GM12873 (cell line): ENCODE results near the gene EIF4E.
A peak's percentile ranks its signal among the peaks of the same experiment; 100 is the strongest.

Experiments used
- TF ChIP-seq, protein P1 (sequence below): IDR thresholded peaks from 2 replicates; pipeline ENCODE4 v1.5.1; 2012; ENCODE audit warnings: low read depth, mild to moderate bottlenecking, moderate library complexity, low read length, control low read depth; ENCODE audit not compliant: insufficient read depth; ENCODE audit errors: missing control alignments

Gene EIF4E

DNA sequence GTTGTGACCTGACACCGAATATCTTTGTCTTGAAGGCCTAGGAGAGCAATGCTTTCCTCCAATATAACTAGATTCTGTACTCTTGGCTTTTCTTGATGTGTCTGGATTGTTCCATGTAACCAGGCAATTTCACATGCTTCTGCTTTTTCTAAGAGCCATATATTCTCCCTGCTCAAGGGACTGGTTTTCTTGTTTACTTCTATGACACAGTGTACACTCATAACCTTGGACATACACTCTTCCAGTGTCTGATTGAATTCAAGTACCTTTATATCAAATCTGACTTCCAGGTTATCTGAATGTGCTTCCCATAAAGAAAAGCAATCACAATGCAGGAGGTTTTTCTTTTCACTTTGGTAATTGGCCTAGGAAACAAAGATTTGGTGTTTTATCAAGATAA, 17.4 kb upstream of the EIF4E start:
- TF ChIP-seq, protein P1, sequence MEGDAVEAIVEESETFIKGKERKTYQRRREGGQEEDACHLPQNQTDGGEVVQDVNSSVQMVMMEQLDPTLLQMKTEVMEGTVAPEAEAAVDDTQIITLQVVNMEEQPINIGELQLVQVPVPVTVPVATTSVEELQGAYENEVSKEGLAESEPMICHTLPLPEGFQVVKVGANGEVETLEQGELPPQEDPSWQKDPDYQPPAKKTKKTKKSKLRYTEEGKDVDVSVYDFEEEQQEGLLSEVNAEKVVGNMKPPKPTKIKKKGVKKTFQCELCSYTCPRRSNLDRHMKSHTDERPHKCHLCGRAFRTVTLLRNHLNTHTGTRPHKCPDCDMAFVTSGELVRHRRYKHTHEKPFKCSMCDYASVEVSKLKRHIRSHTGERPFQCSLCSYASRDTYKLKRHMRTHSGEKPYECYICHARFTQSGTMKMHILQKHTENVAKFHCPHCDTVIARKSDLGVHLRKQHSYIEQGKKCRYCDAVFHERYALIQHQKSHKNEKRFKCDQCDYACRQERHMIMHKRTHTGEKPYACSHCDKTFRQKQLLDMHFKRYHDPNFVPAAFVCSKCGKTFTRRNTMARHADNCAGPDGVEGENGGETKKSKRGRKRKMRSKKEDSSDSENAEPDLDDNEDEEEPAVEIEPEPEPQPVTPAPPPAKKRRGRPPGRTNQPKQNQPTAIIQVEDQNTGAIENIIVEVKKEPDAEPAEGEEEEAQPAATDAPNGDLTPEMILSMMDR = no peak

DNA sequence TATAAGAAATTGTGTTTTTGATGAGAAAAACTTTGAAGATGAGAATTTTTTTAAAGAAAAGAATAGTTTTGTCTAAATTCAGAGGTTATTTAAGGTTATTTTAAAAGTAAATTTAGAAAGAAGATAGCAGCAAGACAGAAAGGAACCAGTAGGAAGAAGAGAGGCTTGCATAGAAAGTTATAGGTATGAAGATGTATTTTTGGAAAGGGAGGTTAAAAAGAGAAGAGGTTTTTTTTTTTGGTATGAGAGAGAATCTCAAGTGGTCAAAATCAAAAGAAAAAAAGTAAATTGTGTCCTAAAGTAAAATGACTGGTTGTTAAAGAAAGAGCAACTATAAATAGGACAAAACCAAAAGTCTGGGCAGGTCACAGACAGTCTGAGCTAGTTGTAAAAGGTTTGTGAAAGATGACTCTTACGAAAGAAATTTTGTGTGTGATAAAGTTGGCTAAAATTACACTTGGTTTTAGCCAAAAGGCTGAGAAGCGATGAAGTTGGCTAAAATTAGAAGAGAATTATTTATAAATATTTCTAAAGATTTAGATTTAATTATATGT, 16.4 kb upstream of the EIF4E start:
- TF ChIP-seq, protein P1 = no peak

DNA sequence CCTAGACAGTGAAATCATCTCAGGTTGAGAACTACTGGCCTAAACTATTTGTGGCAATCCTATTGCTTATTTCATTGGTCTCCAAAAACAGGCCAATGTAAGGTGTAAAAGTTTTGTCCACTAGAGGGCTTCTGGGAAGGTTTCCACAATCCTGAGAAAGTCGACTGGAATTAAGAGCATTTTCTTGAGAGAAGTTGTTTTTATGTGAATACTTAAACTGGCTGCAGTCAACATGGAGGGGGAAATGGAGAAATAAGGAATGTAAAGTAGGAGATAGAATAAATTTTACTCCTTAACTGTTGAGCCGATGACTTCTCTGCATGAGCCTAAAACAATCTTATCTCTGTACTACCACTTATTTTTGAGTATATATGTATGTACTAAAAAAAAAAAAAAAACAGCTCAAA, 11.0 kb upstream of the EIF4E start:
- TF ChIP-seq, protein P1 = peak; percentile 66

DNA sequence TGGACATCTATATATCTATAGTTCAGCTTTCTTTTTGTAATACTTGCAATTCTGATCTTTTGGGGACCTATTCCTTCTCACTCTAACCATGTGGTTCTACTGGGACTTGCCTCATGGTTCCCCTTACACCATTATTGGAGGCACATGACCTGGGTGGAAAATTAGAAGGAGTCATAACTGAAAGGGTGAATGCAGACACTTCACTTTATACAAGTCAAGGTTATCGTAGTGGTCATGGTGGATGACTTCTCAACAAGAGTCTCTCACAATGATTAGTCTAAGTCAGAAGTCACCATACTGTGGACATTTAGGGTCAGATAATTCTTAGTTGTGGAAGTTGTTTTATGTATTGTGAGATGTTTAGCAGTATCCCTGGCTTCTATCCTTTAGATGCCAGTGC, 10.5 kb upstream of the EIF4E start:
- TF ChIP-seq, protein P1 = no peak

DNA sequence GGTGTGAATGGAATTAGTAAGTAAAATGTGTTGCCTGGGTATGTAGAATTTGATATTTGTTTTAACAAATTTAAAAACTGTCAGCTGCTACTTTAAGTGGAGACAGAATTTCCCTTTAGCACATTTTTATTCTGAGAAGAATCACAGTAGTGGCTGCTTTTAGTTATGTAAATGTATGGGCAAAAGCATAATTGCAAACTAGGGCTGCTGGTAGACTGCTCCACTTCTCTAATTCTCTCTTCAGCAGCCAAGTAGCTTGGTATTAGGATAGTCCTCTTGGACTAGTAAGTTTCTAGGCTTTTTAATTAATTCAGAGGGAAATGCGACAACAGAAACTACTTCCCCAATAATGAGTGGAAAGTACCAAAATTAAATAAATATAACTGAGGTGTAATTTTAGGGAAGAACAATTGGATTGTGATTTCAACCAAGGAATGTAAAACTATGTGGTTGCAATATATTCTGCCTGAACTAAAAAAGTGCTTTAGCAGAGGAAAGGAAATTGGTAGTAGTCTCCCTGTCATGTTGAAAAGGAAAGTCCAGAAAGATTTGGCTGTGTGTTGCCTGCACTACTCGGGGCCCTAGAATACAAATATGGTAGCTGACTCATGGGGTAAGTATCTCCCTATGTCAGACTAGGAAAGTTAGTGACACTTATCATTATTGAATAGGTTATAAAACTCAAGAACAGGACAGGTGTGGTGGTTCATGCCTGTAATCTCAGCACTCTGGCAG, 9.2 kb upstream of the EIF4E start:
- TF ChIP-seq, protein P1 = no peak

DNA sequence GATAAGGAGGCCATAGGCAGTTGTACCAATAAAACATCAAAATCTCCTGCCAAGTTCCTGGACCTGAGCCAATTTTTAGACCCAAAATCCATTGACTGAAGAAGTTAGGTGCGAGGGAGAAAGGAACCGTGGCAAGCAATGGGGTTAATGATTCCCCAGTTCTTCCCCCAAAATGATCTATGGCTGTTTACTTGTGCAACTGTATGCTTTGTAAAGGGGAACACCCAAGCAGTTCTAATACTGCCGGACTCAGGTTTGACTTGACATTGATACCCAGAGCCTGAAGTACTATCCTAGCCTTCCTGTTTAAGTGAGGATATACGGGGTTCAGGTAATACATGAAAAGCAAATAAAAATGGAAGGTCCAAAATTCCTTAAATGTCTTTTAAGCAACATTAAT, 6.7 kb upstream of the EIF4E start:
- TF ChIP-seq, protein P1 = no peak

DNA sequence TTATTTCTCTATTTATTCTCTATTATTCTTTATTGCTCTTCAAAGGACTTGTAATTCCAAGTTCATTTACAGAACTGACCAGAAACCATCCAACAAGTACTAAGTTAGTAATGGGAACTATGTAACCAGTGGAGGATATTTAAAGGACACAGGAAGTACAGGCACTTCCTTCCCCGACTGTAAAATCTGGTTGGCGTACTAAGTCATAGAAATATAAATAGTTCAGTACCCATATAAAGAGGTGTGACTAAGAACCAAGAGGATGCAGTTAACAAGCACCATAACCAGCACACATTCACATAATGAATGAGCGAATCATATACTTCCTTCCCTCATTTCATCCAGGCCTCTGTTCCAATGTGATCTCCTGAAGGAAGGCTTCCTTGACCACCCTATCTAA, 3.6 kb upstream of the EIF4E start:
- TF ChIP-seq, protein P1 = no peak
